GM19043 (cell line): ENCODE data around the gene ENDOU.
A peak's percentile ranks its signal among the peaks of the same experiment; 100 is the strongest.

ENCODE experiments used
- ATAC-seq: cut with Tn5 transposase; IDR thresholded peaks from one replicate; pipeline ENCODE4 v1.9.1; 2021; ENCODE audit warnings: low read depth; ENCODE audit not compliant: unreplicated experiment

Gene ENDOU

DNA sequence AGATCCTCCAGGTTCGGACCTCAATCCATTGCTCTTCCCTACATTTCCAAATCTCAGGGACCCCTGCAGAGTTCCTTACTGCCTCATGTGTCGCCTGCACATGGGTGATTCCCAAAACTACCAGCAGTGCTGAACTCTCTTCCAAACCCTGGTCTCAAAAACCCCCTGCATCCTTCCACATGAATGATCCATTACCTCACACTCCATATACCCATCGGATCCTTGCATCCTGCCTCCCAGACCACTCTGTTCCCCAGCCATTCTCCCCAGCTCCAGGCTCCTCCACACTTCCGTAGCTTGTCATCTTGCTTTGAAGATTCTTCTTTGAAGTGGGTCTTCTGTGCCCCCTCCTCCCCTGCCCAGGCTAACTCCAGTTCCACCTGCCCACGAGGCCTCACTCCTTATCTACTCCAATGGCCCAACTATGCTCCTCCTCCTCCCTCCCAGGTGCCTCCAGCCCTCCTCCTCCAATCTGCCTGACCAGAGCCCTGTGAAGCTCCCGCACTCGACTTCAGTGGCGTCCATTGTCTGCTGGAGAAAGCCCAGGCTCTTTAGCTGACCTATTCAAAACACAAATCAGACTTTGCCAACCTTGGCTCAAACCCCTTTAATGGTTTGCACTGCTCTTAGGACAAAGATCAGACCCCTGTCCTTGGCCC is 19.6 kb upstream of the ENDOU start:
- ATAC-seq = no peak

DNA sequence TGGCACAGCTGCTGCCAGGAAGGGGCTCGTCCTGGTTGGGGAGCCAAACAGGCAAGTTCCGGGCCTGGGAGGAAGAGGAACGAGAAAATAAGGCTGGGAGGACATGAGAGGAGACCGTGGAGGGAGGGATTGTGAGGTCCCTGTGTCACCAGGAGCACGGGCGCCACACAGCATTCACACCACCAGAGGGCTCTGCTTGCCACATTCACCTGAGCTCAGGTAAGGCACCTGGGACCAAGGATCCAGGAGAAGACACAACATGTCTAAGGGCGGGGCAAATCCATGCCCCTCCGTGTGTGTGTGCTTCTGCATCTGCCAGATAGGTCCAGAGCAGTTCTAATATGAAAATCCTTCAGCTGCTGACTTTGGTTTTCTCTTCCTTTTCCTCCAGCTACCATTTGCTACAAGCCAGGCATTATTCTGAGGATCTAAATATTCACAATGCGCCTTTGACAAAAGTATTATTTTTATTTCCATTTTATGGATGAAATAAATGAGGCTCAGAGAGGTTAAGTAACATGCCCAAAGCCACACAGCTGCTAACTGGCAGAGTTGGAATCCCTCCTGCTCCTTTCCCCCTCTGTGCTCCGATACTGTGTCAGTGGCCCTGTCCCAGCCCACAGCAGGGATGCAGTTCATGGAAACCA is 18.8 kb upstream of the ENDOU start:
- ATAC-seq = no peak

DNA sequence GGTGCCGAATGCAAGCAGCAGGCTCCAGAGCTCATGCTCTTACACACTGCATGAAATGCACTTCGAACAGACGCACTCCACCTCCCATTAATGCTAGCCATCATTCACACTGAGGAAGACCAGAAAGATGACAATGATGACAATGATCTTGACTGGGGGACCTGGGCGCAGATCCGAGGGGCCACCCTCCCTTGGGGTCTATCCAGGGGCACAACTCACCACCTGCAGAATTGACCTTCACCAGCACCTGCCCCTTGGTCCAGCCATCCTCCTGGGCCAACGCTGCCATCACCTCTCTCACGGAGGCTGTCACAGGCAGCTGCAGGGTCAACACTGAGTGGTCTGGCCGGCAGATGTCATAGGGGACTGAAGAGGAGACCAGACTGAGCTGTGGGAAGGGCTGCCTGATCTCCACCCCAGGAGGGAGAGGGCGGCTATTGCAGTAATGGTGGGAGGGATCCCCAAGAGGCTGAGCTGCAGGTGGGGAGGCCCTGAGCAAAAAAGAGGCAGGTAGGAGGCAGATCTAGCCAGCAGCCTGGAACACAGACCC is 18.1 kb upstream of the ENDOU start:
- ATAC-seq = no peak

DNA sequence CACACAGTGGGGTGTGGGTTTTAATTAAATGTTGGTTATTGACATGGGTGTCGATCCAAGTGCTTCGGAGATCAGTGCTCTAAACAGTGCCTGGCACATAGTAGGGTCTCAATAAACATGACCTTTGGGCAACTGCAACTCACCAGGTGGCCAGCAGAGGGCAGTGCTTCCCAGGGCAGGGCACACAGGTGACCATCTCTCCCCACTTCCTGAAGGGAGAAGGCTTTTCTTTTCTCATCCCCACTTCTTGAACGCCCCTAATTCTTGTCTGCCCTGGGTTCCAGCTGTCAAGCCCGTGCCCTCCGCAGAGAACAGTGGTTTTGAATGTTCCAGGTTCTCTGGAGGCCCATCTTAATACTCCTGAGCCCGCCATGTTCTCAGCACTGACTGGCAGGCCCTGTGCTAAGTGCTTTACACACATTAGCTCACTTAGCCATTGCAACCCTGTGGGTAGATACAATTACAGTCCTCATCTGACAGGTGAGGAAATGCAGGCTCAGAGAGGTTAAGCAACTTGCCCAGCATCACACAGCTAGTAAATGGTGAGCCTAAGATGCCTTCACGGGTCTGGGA is 17.0 kb upstream of the ENDOU start:
- ATAC-seq = no peak

DNA sequence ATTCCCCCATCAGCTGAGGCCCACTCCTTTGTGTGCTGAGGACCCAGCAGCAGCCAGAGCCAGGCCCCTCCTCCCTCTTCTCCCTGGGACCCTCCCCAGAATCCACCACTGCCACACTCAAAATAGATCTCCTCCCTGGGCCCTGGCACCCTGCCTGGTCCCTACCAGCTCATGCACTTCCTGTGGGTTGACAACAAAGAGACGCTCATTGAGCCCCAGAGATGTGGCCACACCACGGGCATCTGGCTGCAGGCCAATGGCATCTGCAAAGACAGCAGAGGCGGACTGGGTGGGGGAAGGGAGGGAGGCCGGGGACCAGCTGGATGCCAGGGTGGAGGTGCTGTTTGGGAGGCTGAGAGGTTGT is 16.0 kb upstream of the ENDOU start:
- ATAC-seq = no peak

DNA sequence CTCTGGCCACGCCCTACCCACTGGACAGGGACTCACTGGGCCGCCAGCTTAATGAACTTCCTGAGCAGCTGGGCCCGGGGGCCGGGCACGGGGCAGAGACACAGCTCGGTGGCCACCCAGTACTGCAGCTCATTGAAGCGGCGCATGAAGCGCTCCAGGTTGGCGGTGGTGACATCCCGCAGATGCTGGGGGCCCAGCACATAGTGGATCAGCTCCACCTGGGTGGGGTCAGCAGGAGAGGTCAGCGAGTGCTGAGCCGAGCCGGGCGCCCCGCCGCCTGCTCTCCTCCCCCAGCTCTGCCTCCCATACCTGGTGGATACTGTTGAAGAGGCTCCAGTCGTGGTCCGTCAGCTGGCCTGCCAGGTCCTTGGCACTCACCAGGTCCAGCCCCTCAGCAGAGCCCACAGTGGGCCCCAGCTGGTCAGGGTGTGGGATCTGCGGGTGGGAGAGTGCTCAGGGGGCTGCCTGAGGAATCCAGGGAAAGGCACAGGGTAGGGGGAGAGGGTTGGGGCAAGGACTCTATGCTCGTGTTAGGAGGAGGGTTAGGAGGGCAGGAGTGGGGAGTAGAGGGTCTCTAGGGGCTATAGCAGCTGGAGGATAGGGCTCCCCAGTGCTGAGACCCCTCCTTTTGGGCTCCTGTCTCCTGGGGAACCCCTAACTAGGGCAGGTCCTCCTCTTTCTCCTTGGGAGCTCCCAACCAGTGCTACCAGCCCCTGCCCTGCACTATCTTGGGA is 15.5 kb upstream of the ENDOU start:
- peak; percentile 51 for ATAC-seq

DNA sequence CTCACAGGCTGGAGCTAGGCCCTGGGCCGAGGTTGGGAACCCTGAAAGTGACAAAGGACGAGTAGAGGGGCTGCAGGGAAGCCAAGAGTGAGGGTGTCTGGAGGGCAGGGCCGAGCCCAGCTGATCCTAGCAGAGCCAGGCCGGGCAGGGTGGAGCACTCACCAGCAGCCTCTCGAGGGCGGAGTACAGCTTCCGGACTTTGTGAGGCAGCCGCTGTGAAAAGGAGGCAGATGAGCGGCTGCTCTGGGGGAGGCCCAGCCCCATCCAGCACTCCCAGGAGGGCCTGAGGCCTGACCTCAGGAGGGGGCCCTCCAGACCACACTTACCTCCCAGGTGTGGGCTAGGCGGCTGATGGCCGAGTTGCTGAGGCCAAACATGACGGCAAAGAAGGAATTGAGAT is 14.7 kb upstream of the ENDOU start:
- ATAC-seq = peak; percentile 64

DNA sequence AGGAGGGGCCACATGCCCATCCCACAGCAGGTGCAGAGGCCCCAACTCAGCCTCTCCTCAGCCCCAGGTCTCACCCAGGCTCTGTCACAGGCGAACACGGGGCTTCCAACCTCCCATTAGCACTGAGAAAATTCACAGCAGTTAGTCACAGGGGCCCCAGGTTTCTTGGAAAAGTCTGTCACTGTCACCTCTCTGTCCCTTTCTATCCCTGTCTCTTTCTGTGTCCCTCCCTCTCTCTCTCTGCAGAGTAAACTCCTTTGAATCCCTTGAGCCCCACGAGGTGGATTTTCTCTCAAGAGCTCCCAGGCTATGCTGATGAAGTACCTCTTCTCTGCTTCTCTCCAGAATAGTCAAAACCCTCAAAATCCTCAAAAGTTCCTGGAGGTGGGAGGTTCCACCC is 14.0 kb upstream of the ENDOU start:
- no peak for ATAC-seq

DNA sequence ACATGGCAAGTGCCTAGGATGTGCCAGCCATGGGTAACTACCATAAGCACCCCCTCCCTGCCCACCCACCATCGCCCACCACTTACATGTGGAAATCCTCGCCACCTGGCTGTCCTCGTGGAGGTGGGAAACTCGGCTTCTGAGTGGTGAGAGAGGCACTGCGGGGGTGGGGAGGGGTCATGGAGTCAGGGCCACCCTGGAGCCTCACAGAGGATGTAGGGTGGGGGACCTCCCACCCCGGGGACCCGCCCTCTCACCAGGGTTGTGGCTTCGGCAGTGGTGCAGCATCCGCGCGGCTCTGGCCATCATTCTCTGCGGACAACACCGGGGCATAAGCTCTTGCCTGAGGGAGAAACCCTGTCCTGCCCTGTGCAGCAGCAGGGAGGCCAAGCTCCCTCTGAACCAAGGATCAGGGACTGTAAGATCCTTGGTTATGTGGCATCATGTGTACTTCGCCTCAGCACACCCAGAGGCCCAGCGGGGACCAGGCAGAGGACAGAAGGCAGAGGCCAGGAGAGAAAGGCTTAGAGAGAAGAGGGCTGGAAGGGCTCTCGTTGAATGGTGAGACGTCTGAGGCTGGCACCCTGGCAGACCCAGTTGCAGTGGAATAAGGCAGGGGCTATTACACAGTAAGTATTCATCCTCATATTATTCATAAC is 12.8 kb upstream of the ENDOU start:
- no peak for ATAC-seq

DNA sequence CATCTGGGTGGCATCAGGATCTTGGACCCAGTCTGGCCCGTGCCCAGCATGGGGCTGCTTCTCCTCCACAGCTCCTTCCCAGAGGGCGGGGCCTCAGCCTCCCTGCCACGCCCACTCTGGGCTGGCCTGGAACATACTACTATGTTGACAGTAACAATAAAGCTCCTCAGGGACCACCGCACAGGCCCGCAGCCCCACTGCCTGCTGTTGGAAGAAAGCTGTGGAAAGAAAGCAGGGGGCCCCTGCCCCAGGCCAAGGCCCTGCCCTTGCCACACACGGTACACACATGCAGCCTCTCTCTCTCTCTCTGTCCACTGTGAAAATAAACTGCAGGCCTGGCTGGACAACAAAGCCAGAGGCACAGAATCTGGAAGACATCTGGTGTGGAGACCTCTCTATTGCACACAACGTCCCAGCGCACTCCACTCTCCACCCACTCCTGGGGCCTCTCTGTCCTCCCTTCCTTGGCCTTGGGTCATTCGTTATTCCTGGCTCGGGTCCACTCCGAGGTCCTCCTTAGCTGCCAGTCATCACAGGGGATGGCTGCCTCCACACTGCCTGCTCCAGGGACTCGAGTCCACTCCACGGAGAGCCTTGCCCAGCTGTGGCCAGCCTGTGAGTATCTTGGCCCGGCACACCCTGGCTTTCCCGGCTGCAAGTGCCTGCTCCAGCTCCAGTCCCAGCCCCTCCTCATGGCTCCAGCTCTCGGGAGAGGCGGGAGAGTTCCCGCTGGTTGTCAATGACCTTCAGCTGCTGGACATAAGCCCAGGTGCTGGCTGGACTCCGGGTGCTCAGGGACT is 11.8 kb upstream of the ENDOU start:
- ATAC-seq = no peak

DNA sequence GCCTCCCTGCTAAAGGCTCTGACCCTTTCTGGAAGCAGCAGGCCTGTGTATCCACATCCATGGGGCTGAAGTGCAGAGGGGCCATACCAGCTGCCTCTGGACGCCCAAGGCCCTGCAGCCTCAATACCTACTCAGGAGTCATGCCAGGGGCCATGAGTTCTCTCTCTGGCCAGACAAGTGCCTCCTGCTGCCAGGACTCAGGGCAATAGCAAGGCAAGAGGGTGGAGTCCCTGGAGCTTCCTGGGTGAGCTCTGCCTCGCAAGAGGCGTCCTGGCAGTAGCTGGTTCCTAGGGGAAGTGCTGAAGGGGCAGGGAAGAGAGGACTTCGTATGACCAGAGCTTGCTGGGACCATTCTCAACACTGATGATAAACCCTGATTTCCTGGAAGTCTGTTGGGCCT is 10.9 kb upstream of the ENDOU start:
- ATAC-seq = no peak

DNA sequence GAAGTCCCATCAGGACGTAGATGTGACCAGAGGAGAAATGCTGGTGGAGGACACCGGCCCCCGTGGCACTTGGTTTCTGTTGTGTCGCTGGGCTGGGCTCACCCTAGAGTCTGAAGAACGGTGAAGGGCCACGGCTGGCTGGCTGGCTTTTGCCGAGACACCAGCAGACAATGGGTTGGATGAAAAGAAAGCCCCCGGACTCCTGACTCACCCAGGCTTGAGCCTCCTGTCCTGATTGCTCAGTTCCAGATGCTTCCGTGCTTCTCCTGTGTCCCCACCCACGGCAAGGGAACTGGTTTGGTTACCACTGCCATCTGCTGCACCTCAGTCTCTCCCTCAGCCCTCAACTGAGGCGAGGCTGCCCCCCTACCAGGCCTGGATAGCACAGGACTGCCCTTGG is 10.4 kb upstream of the ENDOU start:
- ATAC-seq = no peak

DNA sequence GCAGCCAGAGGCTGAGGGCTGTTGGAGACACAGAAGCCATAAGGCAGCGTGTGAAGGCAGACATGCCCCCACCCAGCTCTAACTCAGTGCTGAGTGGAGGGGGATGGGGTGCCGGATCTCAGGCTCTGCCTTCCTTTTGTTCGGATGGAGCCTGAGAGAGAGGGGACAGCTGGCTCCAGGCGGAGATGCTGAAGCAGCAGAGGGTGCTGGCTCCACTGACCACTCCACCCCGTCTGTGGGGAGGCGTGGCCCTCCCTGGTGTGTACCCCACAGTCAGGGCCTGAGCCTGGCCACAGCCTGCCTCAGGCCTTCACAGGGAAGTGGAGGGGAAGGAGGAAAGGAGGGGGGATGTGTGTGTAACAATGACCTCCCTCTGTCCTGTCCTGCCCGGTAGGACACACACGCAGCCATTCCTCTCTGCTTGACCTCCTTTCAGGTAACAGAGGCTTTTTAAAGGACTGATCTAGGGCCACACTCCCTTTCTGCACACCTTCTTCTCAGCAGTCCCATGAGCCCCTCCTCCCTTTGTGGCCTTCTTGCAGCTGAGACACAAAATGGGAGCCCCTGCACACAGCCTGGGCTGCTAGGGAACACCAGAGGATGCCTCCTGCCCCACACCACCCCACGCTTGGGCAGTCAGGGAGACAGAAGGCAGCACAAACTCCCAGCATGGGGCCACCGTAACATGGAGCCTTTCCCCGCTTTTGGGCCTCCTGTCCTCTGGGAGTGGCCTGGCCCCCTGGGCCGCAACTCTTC is 9.6 kb upstream of the ENDOU start:
- no peak for ATAC-seq

DNA sequence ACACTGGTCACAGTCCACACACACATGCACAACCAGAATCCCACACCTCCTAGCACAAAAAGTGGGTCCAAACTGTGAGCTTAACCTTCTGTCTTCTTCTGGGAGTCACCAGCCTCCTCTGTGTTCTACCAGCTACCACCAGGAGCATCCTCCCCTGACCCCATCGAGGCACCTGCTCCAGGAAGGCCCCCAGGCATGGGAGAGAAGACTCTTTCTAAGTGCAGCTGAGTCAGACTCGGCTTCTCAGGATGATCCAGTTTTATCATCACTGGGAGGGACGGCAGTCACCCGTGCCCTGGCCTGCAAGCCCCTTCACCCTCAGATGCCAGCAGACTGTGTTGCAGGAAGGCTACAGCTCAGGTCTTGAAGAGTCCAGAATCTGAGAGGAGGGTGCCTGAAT is 7.9 kb upstream of the ENDOU start:
- ATAC-seq = no peak

DNA sequence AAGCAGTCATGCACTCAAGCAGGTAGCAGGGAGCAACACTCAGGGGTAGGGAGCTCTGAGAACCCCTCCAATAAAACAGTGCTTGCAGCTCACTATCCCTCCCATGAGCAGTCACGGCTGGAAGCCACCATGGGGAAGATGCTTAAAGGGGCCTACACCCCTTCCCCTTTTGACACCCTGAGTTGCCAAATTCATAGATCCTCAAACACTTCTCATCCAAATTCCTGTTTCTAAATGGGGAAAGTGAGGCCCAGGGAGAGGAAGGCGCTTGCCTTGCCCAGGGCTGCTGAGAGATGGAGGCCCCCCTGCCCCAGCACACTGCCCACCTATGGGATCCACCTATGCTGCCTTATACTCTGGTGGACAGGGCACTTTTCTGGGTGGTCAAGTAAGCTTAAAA is 7.2 kb upstream of the ENDOU start:
- ATAC-seq = no peak

DNA sequence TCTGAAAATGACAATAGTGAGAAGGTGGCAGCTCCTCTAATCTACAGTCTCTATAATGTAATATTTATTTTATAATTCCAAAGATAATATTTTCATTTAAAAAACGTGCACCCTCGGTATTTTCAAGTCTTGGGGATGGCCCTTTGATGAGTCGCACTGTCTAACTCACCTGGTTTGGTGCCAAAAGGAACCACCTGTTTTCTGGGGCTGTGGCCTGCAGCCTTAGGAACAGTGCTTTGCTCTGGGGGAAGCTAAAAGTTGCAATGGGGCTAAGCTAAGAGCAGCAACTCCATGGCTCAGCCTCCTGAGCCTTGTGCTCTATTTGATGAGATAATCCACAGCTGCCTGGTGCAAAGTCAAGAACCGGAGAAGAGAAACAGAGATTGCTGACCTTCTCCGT is 6.4 kb upstream of the ENDOU start:
- ATAC-seq = no peak

DNA sequence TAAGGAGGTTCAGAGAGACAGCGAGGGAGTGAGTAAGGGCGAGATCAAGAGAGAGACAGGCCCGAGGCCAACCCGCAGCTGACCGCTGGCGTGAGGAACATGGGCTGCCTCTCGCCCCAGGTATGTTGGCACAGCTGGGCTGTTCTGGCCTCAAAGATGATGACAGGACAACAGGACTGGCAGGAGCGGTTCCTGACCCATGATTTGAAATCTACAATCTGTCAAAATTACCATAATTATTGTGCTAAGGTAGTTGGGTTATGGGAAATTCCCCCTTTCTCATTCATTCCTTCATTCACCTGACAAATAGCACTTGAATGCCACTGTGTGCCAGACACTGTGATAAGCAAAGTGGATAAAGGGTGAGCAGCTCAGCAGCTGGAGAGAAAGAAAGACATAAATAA is 5.1 kb upstream of the ENDOU start:
- ATAC-seq = no peak

DNA sequence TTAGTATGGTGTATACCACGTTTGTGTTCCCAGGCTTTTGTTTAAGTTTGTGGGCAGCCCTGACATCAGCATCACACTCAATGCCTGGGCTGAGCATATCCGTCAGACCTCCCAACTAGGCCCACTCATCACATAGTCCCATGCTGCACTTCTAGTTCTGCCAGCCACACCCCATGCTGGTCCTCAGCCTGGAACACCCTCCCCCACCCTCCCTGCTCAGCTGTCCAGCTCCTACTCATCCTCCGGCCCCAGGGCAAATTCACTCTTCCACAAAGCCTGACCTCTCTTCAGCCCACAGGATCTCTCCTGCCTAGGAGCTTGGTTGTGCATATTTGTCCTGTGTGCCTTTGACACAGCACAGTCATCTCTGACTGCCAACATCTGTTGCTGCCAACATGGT is 3.9 kb upstream of the ENDOU start:
- ATAC-seq = no peak

DNA sequence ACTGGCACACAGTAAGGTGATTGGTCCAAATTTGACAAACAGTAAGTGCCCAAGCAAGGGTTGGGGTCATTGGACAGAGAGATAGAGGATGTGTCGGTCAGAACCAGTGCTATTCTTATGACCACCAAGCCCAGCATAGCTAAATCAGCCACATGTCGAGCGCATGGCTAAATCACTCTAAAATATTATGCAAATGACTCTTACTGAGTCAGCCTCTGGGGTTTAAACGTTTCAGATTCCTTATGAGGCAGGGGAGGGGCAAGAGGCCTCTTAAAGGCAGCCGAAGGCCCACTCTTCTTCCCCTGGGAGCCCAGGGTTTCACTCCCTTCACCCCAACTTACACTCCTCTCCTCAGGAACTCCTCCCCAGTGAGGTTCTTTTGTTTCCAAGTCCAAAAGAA is 603 bp upstream of the ENDOU start:
- ATAC-seq = peak; percentile 73
